Stimulated activated effector memory CD8-positive, alpha-beta T cell treated with anti-CD3 and anti-CD28 coated beads, Interleukin-12 subunit alpha, Interleukin-12 subunit beta, amount 100 ng/mL, for 72 hours (primary cell): ENCODE results near the gene CHDH.

Experiments used
- ATAC-seq: fragments of 150-1000 bp; cut with Tn5 transposase; 2 replicates; pipeline ENCODE4 v1.10.0; 2021
- DNase-seq, 2 donors: peaks; one replicate each; pipeline ENCODE4 v3.0.0; 2021 to 2022; ENCODE audit warnings: low spot score in 2 of 2
- H3K27ac Mint-ChIP-seq: one replicate; pipeline ENCODE4 v1.8.0; 2022; ENCODE audit warnings: mild to moderate bottlenecking, mixed read lengths
- H3K36me3 Mint-ChIP-seq: one replicate; pipeline ENCODE4 v1.8.0; 2022; ENCODE audit warnings: mild to moderate bottlenecking, mixed read lengths
- H3K4me1 Mint-ChIP-seq: one replicate; pipeline ENCODE4 v1.8.0; 2022; ENCODE audit warnings: mixed read lengths
- H3K4me3 Mint-ChIP-seq: one replicate; pipeline ENCODE4 v1.8.0; 2022; ENCODE audit warnings: mild to moderate bottlenecking, mixed read lengths
- H3K9me3 Mint-ChIP-seq: one replicate; pipeline ENCODE4 v1.8.0; 2022; ENCODE audit warnings: mixed read lengths

The CHDH gene

GRCh38 chr3:53799338-53799865 lies 46.8 kb downstream of the CHDH start:
- ATAC-seq (no peak), DNase-seq (no peak)
- Mint-ChIP-seq H3K36me3 (no peaks in the 10 kb centered on the region), H3K9me3 (no peaks in the 10 kb centered on the region), H3K27ac (no peak overlapping the region), H3K4me1 (no peaks in the 10 kb centered on the region), H3K4me3 (no peak overlapping the region)

DNA sequence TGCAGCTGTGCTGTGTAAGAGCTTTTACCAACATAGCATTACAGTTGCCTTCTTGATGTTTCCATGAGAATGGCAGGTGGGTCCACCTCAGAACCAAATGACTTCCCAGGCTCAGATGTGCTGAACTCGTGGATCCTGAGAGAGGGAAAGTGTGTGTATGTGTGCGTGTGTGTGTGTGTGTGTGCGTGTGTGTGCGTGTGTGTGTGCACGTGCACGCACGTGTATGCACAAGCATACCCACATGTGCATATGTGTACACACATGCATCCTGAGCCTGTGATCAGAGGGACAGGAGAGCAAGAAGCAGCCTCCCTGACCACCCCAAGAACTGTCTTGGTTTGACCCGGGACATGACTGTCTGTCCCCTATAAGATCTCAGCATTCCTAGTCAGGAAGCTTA lies 48.1 kb downstream of the CHDH start:
- Mint-ChIP-seq H3K36me3 (no peaks in the 10 kb centered on the region), H3K9me3 (no peaks in the 10 kb centered on the region), H3K27ac (no peak overlapping the region), H3K4me3 (no peak overlapping the region), H3K4me1 (no peaks in the 10 kb centered on the region)
- DNase-seq (no peak), ATAC-seq (no peak)

GRCh38 chr3:53795789-53796560 lies 50.2 kb downstream of the CHDH start:
- ATAC-seq (no peak), DNase-seq (no peak)
- H3K4me1 Mint-ChIP-seq: no peaks in the 10 kb centered on the region
- H3K9me3 Mint-ChIP-seq: no peaks in the 10 kb centered on the region
- H3K27ac Mint-ChIP-seq: no peak overlapping the region
- H3K4me3 Mint-ChIP-seq: no peak overlapping the region
- no peaks in the 10 kb centered on the region for H3K36me3 Mint-ChIP-seq

GRCh38 chr3:53795176-53795575 lies 51.0 kb downstream of the CHDH start:
- no peaks in the 10 kb centered on the region for H3K9me3 Mint-ChIP-seq
- no peaks in the 10 kb centered on the region for H3K36me3 Mint-ChIP-seq
- no peak overlapping the region for H3K27ac Mint-ChIP-seq
- ATAC-seq: no peak
- no peaks in the 10 kb centered on the region for H3K4me1 Mint-ChIP-seq
- DNase-seq: no peak
- H3K4me3 Mint-ChIP-seq: no peak overlapping the region

DNA sequence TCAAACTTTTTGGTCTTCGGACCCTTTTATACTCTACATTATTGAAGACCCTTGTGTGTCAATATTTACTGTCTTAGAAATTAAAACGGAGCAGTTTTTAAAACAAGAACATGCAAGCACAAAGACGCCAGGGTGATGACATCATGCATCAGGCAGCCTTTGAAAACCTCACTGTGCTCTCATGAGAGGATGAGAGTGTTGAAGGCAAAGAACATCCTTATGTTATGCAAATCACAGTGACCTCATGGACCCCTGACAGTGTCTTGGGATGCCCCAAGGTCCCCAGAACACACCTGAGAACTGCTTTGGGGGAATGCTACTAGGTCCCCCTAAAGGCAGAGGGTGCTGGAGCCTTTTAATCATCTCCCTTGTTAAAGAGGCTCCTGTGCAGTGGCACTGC lies 51.6 kb downstream of the CHDH start:
- H3K9me3 Mint-ChIP-seq: no peaks in the 10 kb centered on the region
- ATAC-seq: no peak
- DNase-seq: no peak

DNA sequence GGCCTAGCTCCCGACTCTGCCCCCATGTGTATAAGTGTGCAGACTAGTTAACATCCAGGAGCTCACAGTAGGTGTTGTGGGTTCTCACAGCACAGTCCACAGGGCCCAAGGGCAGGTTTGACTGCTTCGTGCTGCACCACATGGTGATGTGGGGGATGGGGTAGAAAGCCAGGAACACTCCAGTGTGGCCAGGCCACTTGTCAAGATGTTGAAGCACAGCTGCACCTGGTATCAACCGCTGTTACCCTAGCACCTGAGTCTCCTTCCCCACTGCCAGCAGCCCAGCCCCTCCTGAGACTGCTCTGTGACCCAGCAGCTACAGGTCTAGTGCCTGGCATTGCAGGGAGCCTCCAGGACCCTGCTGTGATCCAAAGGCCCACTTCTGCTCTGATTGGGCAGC lies 53.4 kb downstream of the CHDH start:
- no peaks in the 10 kb centered on the region for H3K9me3 Mint-ChIP-seq
- DNase-seq (no peak), ATAC-seq (peak; percentile 14)
- no peak overlapping the region for H3K4me3 Mint-ChIP-seq
- no peaks in the 10 kb centered on the region for H3K36me3 Mint-ChIP-seq
- no peaks in the 10 kb centered on the region for H3K4me1 Mint-ChIP-seq
- H3K27ac Mint-ChIP-seq: no peak overlapping the region

More for the DNA sequence above, 51.6 kb downstream of the CHDH start:
- H3K4me1 Mint-ChIP-seq: no peaks in the 10 kb centered on the region
- no peak overlapping the region for H3K4me3 Mint-ChIP-seq
- no peaks in the 10 kb centered on the region for H3K36me3 Mint-ChIP-seq
- H3K27ac Mint-ChIP-seq: no peak overlapping the region

DNA sequence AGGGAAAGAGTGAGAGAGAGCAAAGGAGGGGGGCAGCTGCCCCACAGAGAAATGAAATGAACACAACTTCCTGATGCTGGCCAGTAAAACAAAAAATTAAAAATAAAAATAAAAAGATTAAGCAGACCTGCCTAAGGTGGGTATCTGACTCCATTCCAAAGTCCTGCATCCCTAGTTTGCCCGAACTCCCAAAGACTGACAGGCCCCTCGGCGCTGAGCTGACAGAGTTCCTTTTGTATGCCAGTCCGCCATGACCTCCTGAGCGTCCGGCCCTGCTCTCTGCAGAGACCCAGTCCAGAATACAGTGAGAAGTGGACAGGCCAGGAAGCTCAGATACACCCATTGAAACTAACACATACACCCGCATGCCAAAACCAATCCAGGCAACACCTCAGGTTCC lies 54.9 kb downstream of the CHDH start:
- no peaks in the 10 kb centered on the region for H3K9me3 Mint-ChIP-seq
- ATAC-seq (no peak), DNase-seq (no peak)
- no peak overlapping the region for H3K27ac Mint-ChIP-seq
- H3K4me1 Mint-ChIP-seq: no peaks in the 10 kb centered on the region
- no peak overlapping the region for H3K4me3 Mint-ChIP-seq
- H3K36me3 Mint-ChIP-seq: no peaks in the 10 kb centered on the region

DNA sequence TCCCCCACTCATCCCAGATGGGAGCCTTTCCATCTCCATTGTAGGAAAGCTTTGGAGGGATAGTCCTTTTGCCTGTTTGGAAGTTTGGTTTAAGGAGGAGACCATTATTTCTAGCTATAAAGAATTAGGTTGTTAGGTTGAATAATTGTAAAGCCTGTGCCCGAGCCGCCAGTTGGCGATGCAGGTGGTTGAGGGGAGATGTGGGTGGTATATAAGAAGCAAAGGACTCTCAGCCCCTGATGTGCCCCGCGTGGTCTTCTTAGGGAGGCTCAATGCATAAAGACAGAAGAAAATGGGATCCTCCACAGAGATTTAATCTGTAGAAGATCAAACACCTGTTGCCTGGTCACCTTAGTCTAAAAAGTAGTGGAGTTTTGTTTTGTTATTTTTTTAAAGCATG lies 55.7 kb downstream of the CHDH start:
- H3K27ac Mint-ChIP-seq: no peak overlapping the region
- no peaks in the 10 kb centered on the region for H3K36me3 Mint-ChIP-seq
- H3K9me3 Mint-ChIP-seq: no peaks in the 10 kb centered on the region
- H3K4me3 Mint-ChIP-seq: no peak overlapping the region
- ATAC-seq: no peak
- H3K4me1 Mint-ChIP-seq: no peaks in the 10 kb centered on the region
- no peak for DNase-seq

- ATAC-seq: no peak
- no peak overlapping the region for H3K27ac Mint-ChIP-seq
- no peak for DNase-seq
- H3K4me3 Mint-ChIP-seq: no peak overlapping the region
- H3K9me3 Mint-ChIP-seq: no peaks in the 10 kb centered on the region
- H3K4me1 Mint-ChIP-seq: no peaks in the 10 kb centered on the region
- H3K36me3 Mint-ChIP-seq: no peaks in the 10 kb centered on the region
These were observed 56.8 kb downstream of the CHDH start for GRCh38 chr3:53789459-53789858.

DNA sequence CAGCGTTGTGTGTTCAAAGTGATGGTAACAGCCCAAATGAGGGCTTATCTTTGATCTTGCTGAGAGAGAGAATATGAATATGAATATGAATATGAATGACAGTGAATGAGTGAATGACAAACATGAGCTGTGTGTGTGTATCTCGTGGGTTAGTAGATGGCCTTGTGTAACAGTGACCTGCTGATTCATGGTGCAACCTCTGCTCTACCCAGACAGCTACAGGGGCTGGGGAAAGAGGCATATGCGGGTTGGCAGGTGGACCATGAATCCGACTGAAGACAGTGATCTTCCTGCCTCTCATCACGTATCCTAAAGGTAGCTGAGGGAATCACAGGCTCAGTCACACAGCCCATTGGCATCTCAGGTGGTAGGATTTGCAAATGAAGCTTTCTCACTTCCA lies 58.2 kb downstream of the CHDH start:
- H3K27ac Mint-ChIP-seq: no peak overlapping the region
- no peak overlapping the region for H3K4me3 Mint-ChIP-seq
- no peak for ATAC-seq
- H3K36me3 Mint-ChIP-seq: no peaks in the 10 kb centered on the region
- no peaks in the 10 kb centered on the region for H3K4me1 Mint-ChIP-seq
- no peak for DNase-seq
- H3K9me3 Mint-ChIP-seq: no peaks in the 10 kb centered on the region

- Mint-ChIP-seq H3K36me3 (no peaks in the 10 kb centered on the region), H3K4me1 (no peaks in the 10 kb centered on the region), H3K27ac (no peak overlapping the region), H3K9me3 (no peaks in the 10 kb centered on the region), H3K4me3 (no peak overlapping the region)
- no peak for ATAC-seq
- no peak for DNase-seq
These were observed 59.2 kb downstream of the CHDH start for GRCh38 chr3:53787016-53787415.

GRCh38 chr3:53780806-53781205 lies 65.4 kb downstream of the CHDH start:
- Mint-ChIP-seq H3K27ac (no peak overlapping the region), H3K4me1 (no peaks in the 10 kb centered on the region), H3K4me3 (no peak overlapping the region), H3K36me3 (no peaks in the 10 kb centered on the region), H3K9me3 (no peaks in the 10 kb centered on the region)
- no peak for ATAC-seq
- DNase-seq: no peak

- ATAC-seq (no peak), DNase-seq (no peak)
- no peaks in the 10 kb centered on the region for H3K36me3 Mint-ChIP-seq
- no peak overlapping the region for H3K4me3 Mint-ChIP-seq
- H3K4me1 Mint-ChIP-seq: no peaks in the 10 kb centered on the region
- no peaks in the 10 kb centered on the region for H3K9me3 Mint-ChIP-seq
- no peak overlapping the region for H3K27ac Mint-ChIP-seq
These were observed 66.0 kb downstream of the CHDH start for GRCh38 chr3:53780171-53780570.

- H3K4me3 Mint-ChIP-seq: no peak overlapping the region
- H3K9me3 Mint-ChIP-seq: no peaks in the 10 kb centered on the region
- DNase-seq: no peak
- peaks cover 7% of the 10 kb centered on the region for H3K4me1 Mint-ChIP-seq
- H3K36me3 Mint-ChIP-seq: no peaks in the 10 kb centered on the region
- no peak for ATAC-seq
- H3K27ac Mint-ChIP-seq: no peak overlapping the region
These were observed 68.1 kb downstream of the CHDH start for GRCh38 chr3:53778153-53778552.

GRCh38 chr3:53777468-53777867 lies 68.8 kb downstream of the CHDH start:
- H3K4me3 Mint-ChIP-seq: no peak overlapping the region
- H3K4me1 Mint-ChIP-seq: peaks cover 7% of the 10 kb centered on the region
- H3K27ac Mint-ChIP-seq: peak overlapping the region; percentile 3
- no peak for DNase-seq
- no peaks in the 10 kb centered on the region for H3K36me3 Mint-ChIP-seq
- no peak for ATAC-seq
- no peaks in the 10 kb centered on the region for H3K9me3 Mint-ChIP-seq

DNA sequence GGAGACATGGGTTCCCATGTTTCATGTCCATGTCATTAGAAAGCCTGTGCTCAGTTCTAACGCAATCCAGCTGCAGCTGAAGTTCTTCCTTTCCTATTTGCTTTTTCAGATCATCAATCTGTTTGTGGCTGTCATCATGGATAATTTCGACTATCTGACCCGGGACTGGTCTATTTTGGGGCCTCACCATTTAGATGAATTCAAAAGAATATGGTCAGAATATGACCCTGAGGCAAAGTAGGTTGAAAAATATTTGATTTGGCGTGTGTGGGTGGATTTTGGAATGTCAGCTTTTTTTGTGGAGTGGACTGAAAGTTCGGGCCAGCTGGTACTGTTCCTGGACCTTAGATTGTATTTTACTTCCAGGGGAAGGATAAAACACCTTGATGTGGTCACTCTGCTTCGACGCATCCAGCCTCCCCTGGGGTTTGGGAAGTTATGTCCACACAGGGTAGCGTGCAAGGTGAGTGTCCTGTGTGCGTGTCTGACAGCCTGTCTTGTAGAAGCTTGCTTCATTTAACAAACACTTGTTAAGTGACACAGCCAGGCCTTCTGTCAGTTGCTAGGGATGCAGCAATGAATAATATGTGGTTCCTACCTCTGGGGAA lies 69.6 kb downstream of the CHDH start:
- no peaks in the 10 kb centered on the region for H3K36me3 Mint-ChIP-seq
- ATAC-seq (no peak), DNase-seq (no peak)
- peak overlapping the region; percentile 3 for H3K27ac Mint-ChIP-seq
- H3K4me1 Mint-ChIP-seq: peaks cover 7% of the 10 kb centered on the region
- H3K4me3 Mint-ChIP-seq: no peak overlapping the region
- no peaks in the 10 kb centered on the region for H3K9me3 Mint-ChIP-seq
